DND-41 (cell line): ENCODE measurements around the gene L3MBTL3.

Experiments used
- ATAC-seq: fragments of 200-7000 bp; cut with Tn5 transposase; 3 replicates; pipeline ENCODE4 v1.9.1; 2021; ENCODE audit warnings: low read depth; ENCODE audit not compliant: insufficient read depth
- DNase-seq: peaks from one replicate; pipeline ENCODE4 v3.0.0-alpha.2; 2020
- H2AFZ ChIP-seq: 2 replicates; pipeline ENCODE4 v1.6.0; 2012; ENCODE audit warnings: low read depth, low read length
- H3K27ac ChIP-seq: 2 replicates; pipeline ENCODE4 v1.5.1; 2012; ENCODE audit warnings: low read length, inconsistent platforms
- H3K27me3 ChIP-seq: fragments of 200-600 bp; sonication (generic); 2 replicates; pipeline ENCODE4 v1.6.0; 2012; ENCODE audit warnings: low read length, mild to moderate bottlenecking, inconsistent platforms; ENCODE audit not compliant: insufficient read depth, poor library complexity
- H3K36me3 ChIP-seq: 2 replicates; pipeline ENCODE4 v1.5.1; 2012; ENCODE audit warnings: low read length, inconsistent platforms; ENCODE audit not compliant: insufficient read depth
- H3K4me1 ChIP-seq: 2 replicates; pipeline ENCODE4 v1.5.1; 2012; ENCODE audit warnings: mild to moderate bottlenecking, low read length; ENCODE audit not compliant: insufficient read depth
- H3K4me2 ChIP-seq: 2 replicates; pipeline ENCODE4 v1.6.0; 2012; ENCODE audit warnings: mild to moderate bottlenecking, moderate library complexity, low read length, inconsistent platforms; ENCODE audit not compliant: insufficient read depth
- H3K4me3 ChIP-seq, 2 experiments: fragments of 200-600 bp in 1 of 2; shearing (Covaris generic) in 1 of 2; 2 replicates each; pipeline ENCODE4 v1.5.1; 2012 to 2016; ENCODE audit warnings: inconsistent platforms in 2 of 2, low read length in 2 of 2, mild to moderate bottlenecking in 2 of 2, low read depth in 1 of 2, moderate library complexity in 1 of 2
- H3K79me2 ChIP-seq: 2 replicates; pipeline ENCODE4 v1.6.0; 2012; ENCODE audit warnings: low read length, inconsistent platforms; ENCODE audit not compliant: insufficient read depth
- H3K9ac ChIP-seq: 2 replicates; pipeline ENCODE4 v1.6.0; 2012; ENCODE audit warnings: low read depth, mild to moderate bottlenecking, inconsistent platforms, low read length, moderate library complexity
- H3K9me3 ChIP-seq: 2 replicates; pipeline ENCODE4 v1.5.1; 2012; ENCODE audit warnings: low read length, moderate library complexity, mild to moderate bottlenecking, inconsistent platforms; ENCODE audit not compliant: insufficient read depth, severe bottlenecking
- H4K20me1 ChIP-seq: 2 replicates; pipeline ENCODE4 v1.6.0; 2012; ENCODE audit warnings: low read length; ENCODE audit not compliant: insufficient read depth
- EZH2 ChIP-seq: IDR thresholded peaks from 3 replicates; pipeline ENCODE4 v1.6.1; 2012; ENCODE audit warnings: borderline replicate concordance, low read depth, mild to moderate bottlenecking, moderate library complexity, low read length, inconsistent platforms; ENCODE audit not compliant: severe bottlenecking
- TF ChIP-seq, protein P1 (sequence below): IDR thresholded peaks from 2 replicates; pipeline ENCODE4 v1.5.1; 2012; ENCODE audit warnings: borderline replicate concordance, low read length, moderate library complexity, mild to moderate bottlenecking; ENCODE audit not compliant: poor library complexity, severe bottlenecking; ENCODE audit errors: extremely low read depth

The L3MBTL3 gene

DNA sequence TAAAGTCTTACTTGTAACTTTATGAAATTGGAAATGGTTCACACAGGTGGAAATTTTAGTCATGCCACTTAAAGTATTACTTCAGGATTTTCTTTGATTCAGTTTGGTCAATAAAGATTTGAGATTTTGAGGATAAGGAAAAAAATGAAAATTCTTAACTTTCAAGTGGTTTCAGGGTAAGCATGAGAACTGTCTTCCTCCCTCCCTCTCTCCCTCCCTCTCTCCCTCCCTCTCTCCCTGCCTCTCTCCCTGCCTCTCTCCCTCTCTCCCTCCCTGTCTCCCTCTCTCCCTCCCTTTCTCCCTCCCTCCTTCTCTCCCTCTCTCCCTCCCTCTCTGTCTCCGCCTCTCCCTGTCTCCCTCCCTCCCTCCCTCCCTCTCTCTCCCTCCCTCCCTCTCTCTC lies 36.9 kb downstream of the L3MBTL3 start:
- Histone ChIP-seq H3K27me3 (no peaks in the 10 kb centered on the region), H3K9me3 (no peaks in the 10 kb centered on the region), H3K4me1 (no peaks in the 10 kb centered on the region), H4K20me1 (no peaks in the 10 kb centered on the region), H3K9ac (no peak overlapping the region), H3K4me3 (no peak overlapping the region), H2AFZ (no peak overlapping the region), H3K27ac (no peak overlapping the region), H3K79me2 (no peaks in the 10 kb centered on the region), H3K36me3 (no peaks in the 10 kb centered on the region), H3K4me2 (no peak overlapping the region)
- ATAC-seq: no peak
- no peak for TF ChIP-seq EZH2
- TF ChIP-seq, protein P1, sequence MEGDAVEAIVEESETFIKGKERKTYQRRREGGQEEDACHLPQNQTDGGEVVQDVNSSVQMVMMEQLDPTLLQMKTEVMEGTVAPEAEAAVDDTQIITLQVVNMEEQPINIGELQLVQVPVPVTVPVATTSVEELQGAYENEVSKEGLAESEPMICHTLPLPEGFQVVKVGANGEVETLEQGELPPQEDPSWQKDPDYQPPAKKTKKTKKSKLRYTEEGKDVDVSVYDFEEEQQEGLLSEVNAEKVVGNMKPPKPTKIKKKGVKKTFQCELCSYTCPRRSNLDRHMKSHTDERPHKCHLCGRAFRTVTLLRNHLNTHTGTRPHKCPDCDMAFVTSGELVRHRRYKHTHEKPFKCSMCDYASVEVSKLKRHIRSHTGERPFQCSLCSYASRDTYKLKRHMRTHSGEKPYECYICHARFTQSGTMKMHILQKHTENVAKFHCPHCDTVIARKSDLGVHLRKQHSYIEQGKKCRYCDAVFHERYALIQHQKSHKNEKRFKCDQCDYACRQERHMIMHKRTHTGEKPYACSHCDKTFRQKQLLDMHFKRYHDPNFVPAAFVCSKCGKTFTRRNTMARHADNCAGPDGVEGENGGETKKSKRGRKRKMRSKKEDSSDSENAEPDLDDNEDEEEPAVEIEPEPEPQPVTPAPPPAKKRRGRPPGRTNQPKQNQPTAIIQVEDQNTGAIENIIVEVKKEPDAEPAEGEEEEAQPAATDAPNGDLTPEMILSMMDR: no peak
- no peak for DNase-seq

DNA sequence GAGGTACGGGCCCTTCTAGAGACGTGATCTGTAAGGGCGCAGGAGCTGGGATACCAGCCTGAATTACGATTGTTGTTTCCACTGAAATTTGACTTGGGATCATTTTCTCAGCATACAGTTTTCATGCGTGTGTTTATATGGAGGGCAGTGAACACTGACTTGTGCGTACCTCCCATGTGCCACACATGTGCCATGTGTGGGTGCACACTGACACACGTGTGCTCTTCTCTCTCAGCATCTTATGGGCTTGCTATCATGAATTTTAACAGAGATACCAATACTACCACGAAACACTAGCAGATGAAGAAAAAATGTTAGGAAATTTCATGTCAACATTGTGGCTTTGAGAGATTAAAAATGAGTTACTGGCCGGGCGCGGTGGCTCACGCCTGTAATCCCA lies 39.1 kb downstream of the L3MBTL3 start:
- Histone ChIP-seq H3K4me3 (no peak overlapping the region), H2AFZ (no peak overlapping the region), H3K27me3 (no peaks in the 10 kb centered on the region), H3K36me3 (no peaks in the 10 kb centered on the region), H3K27ac (no peak overlapping the region), H4K20me1 (no peaks in the 10 kb centered on the region), H3K9ac (no peak overlapping the region), H3K79me2 (no peaks in the 10 kb centered on the region), H3K4me1 (no peaks in the 10 kb centered on the region), H3K4me2 (no peak overlapping the region), H3K9me3 (no peaks in the 10 kb centered on the region)
- no peak for TF ChIP-seq EZH2
- no peak for ATAC-seq
- DNase-seq: no peak

DNA sequence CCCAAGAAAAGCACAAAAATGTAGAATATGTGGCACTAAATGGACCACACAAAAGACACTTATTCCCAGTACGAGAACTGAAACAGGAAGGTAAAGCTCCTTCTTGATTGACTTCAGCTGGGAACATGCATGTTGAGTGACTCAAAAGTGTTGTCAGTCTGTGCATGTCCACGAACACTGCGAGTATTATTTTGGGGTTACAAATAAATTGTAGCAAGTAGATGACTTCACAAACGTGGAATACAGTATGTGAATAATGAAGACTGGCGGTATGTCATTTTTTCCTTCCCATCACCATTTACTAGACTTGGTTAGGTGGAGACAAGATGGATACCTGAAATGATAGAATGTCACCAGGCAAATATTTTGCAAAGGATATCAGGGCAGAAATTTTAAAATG lies 45.4 kb downstream of the L3MBTL3 start:
- no peaks in the 10 kb centered on the region for H3K4me1 ChIP-seq

DNA sequence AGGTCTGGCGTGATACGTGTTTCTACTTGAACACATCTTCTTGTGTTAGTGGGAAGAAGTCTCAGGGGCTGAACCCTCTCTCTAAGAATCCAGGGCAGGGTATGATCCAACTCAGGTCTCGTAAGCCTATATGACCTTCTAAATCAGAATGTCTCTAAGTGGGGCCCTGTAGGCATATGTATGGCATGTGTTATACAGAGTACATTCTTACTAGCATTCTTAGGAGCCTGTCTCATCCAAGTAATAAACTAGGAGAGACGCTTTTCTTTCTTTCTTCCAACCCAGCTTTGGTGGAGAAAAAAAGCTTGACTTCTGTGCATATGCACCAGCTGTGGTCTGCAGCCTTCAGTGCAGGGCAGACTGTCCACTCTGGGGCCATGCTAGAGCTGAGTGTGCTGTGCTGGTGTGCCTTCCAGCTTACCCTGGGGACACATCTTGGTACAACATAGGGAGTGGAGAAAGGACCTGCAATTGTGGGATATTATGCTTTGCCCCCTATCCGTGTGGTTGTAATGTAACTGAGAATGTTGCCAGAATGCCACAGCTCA lies 47.3 kb downstream of the L3MBTL3 start:
- H4K20me1 ChIP-seq: no peaks in the 10 kb centered on the region
- H3K27ac ChIP-seq: no peak overlapping the region
- H3K9ac ChIP-seq: no peak overlapping the region
- peaks cover 4% of the 10 kb centered on the region for H3K27me3 ChIP-seq
- H3K79me2 ChIP-seq: no peaks in the 10 kb centered on the region
- H3K9me3 ChIP-seq: no peaks in the 10 kb centered on the region
- ATAC-seq: no peak
- TF ChIP-seq EZH2: no peak
- TF ChIP-seq, protein P1: no peak
- no peak overlapping the region for H3K4me2 ChIP-seq
- no peak for DNase-seq
- no peak overlapping the region for H2AFZ ChIP-seq
- no peak overlapping the region for H3K4me3 ChIP-seq
- no peaks in the 10 kb centered on the region for H3K4me1 ChIP-seq
- H3K36me3 ChIP-seq: no peaks in the 10 kb centered on the region

More for the DNA sequence above, 45.4 kb downstream of the L3MBTL3 start:
- Histone ChIP-seq H3K79me2 (no peaks in the 10 kb centered on the region), H3K36me3 (no peaks in the 10 kb centered on the region), H3K4me3 (no peak overlapping the region), H3K9me3 (no peaks in the 10 kb centered on the region), H3K9ac (no peak overlapping the region), H2AFZ (no peak overlapping the region), H4K20me1 (no peaks in the 10 kb centered on the region), H3K4me2 (no peak overlapping the region), H3K27ac (no peak overlapping the region), H3K27me3 (peaks cover 4% of the 10 kb centered on the region)
- DNase-seq (no peak), ATAC-seq (no peak)
- TF ChIP-seq EZH2: no peak
- TF ChIP-seq, protein P1: no peak
